H9 (cell line): ENCODE data around the gene RTN4R. TPM values are rescaled to one million over a fixed set of nuclear protein-coding genes. Genes with fewer than 3 reads are reported as not detected.
A peak's percentile ranks its signal among the peaks of the same experiment; 100 is the strongest.

ENCODE experiments used
- DNase-seq: peaks from one replicate; pipeline ENCODE4 v3.0.0-alpha.2; 2017
- H2AFZ ChIP-seq: one replicate; pipeline ENCODE4 v1.6.1; 2013; ENCODE audit warnings: mild to moderate bottlenecking, low read length, control low read depth, moderate library complexity
- H2AK5ac ChIP-seq: 2 replicates; pipeline ENCODE4 v1.6.1; 2013; ENCODE audit warnings: low read length, control low read depth, mixed read lengths; ENCODE audit not compliant: insufficient read length
- H2BK120ac ChIP-seq: one replicate; pipeline ENCODE4 v1.6.1; 2013; ENCODE audit warnings: low read depth, mild to moderate bottlenecking, low read length, control low read depth, inconsistent platforms; ENCODE audit not compliant: poor library complexity, severe bottlenecking
- H2BK12ac ChIP-seq: 2 replicates; pipeline ENCODE4 v1.6.1; 2013; ENCODE audit warnings: low read length, control low read depth, mixed read lengths, low read depth; ENCODE audit not compliant: insufficient read length
- H2BK15ac ChIP-seq: 2 replicates; pipeline ENCODE4 v1.6.1; 2013; ENCODE audit warnings: low read depth, low read length, control low read depth
- H2BK20ac ChIP-seq: one replicate; pipeline ENCODE4 v1.6.1; 2013; ENCODE audit warnings: low read depth, mild to moderate bottlenecking, low read length, control low read depth, inconsistent platforms; ENCODE audit not compliant: poor library complexity, severe bottlenecking
- H2BK5ac ChIP-seq: 2 replicates; pipeline ENCODE4 v1.6.1; 2013; ENCODE audit warnings: low read length, control low read depth, mixed read lengths; ENCODE audit not compliant: insufficient read length
- H3K14ac ChIP-seq: 2 replicates; pipeline ENCODE4 v1.6.1; 2013; ENCODE audit warnings: low read length, control low read depth; ENCODE audit not compliant: insufficient read depth
- H3K18ac ChIP-seq: 2 replicates; pipeline ENCODE4 v1.6.1; 2013; ENCODE audit warnings: low read depth, mild to moderate bottlenecking, mixed read lengths, low read length, control low read depth; ENCODE audit not compliant: insufficient read length
- H3K23ac ChIP-seq: 2 replicates; pipeline ENCODE4 v1.6.1; 2013; ENCODE audit warnings: low read length, control low read depth, mixed read lengths, low read depth; ENCODE audit not compliant: insufficient read length
- H3K23me2 ChIP-seq: 2 replicates; pipeline ENCODE4 v1.6.1; 2013; ENCODE audit warnings: low read depth, mild to moderate bottlenecking, mixed read lengths, low read length, control low read depth; ENCODE audit not compliant: insufficient read length, poor library complexity, severe bottlenecking
- H3K27ac ChIP-seq: 2 replicates; pipeline ENCODE4 v1.5.1; 2013; ENCODE audit warnings: low read length, control low read depth, mixed read lengths, low read depth; ENCODE audit not compliant: insufficient read length
- H3K27me3 ChIP-seq: 2 replicates; pipeline ENCODE4 v1.6.1; 2013; ENCODE audit warnings: low read length, control low read depth, inconsistent platforms; ENCODE audit not compliant: insufficient read depth
- H3K4ac ChIP-seq: 2 replicates; pipeline ENCODE4 v1.6.1; 2013; ENCODE audit warnings: low read depth, mild to moderate bottlenecking, control low read depth, inconsistent platforms, low read length, moderate library complexity
- H3K4me1 ChIP-seq: 2 replicates; pipeline ENCODE4 v1.6.1; 2013; ENCODE audit warnings: low read length, control low read depth, inconsistent platforms; ENCODE audit not compliant: insufficient read depth
- H3K4me2 ChIP-seq: 2 replicates; pipeline ENCODE4 v1.6.1; 2013; ENCODE audit warnings: low read length, control low read depth, mixed read lengths; ENCODE audit not compliant: insufficient read length, insufficient read depth
- H3K56ac ChIP-seq: 2 replicates; pipeline ENCODE4 v1.6.1; 2013; ENCODE audit warnings: low read depth, mild to moderate bottlenecking, mixed read lengths, low read length, control low read depth; ENCODE audit not compliant: insufficient read length
- H3K79me1 ChIP-seq: 2 replicates; pipeline ENCODE4 v1.6.1; 2013; ENCODE audit warnings: low read depth, mild to moderate bottlenecking, moderate library complexity, low read length, control low read depth, inconsistent platforms; ENCODE audit not compliant: insufficient read depth, poor library complexity, severe bottlenecking
- H3K79me2 ChIP-seq: 2 replicates; pipeline ENCODE4 v1.6.1; 2013; ENCODE audit warnings: low read length, control low read depth, inconsistent platforms; ENCODE audit not compliant: insufficient read depth
- H3K9ac ChIP-seq: 2 replicates; pipeline ENCODE4 v1.6.1; 2013; ENCODE audit warnings: low read length, control low read depth, mixed read lengths; ENCODE audit not compliant: insufficient read length; ENCODE audit errors: extremely low read depth
- H3K9me3 ChIP-seq: one replicate; pipeline ENCODE4 v1.6.1; 2013; ENCODE audit warnings: low read depth, low read length, inconsistent platforms; ENCODE audit not compliant: control insufficient read depth
- H3T11ph ChIP-seq: one replicate; pipeline ENCODE4 v1.6.1; 2013; ENCODE audit warnings: mild to moderate bottlenecking, low read length, control low read depth, inconsistent platforms
- H4K20me1 ChIP-seq: one replicate; pipeline ENCODE4 v1.6.1; 2013; ENCODE audit not compliant: control insufficient read depth, insufficient read length, insufficient read depth
- H4K5ac ChIP-seq: 2 replicates; pipeline ENCODE4 v1.6.1; 2013; ENCODE audit warnings: low read depth, mild to moderate bottlenecking, mixed read lengths, low read length, control low read depth; ENCODE audit not compliant: insufficient read length
- H4K8ac ChIP-seq: replicated peaks from 2 replicates; pipeline ENCODE4 v1.6.1; 2013; ENCODE audit warnings: low read length, control low read depth, mixed read lengths, low read depth; ENCODE audit not compliant: insufficient read length
- H4K91ac ChIP-seq: 2 replicates; pipeline ENCODE4 v1.6.1; 2013; ENCODE audit warnings: low read depth, mild to moderate bottlenecking, moderate library complexity, mixed read lengths, low read length, control low read depth; ENCODE audit not compliant: insufficient read length
- H3K27ac Mint-ChIP-seq, 3 experiments: 2 replicates in 2 of 3; 3 replicates in 1 of 3; pipeline ENCODE4 v1.8.0; 2020 to 2021; ENCODE audit warnings: mixed read lengths in 3 of 3, mild to moderate bottlenecking in 1 of 3, moderate library complexity in 1 of 3
- H3K27me3 Mint-ChIP-seq: 2 replicates; pipeline ENCODE4 v1.8.0; 2021; ENCODE audit warnings: low read depth, mild to moderate bottlenecking, moderate library complexity, mixed read lengths
- H3K36me3 Mint-ChIP-seq, 3 experiments: 2 replicates in 2 of 3; 3 replicates in 1 of 3; pipeline ENCODE4 v1.8.0; 2020 to 2021; ENCODE audit warnings: low read depth in 3 of 3, mixed read lengths in 3 of 3; ENCODE audit not compliant: insufficient read depth in 1 of 3
- H3K4me1 Mint-ChIP-seq, 2 experiments: 2 replicates each; pipeline ENCODE4 v1.8.0; 2020; ENCODE audit warnings: mixed read lengths in 2 of 2
- H3K4me3 Mint-ChIP-seq, 2 experiments: 2 replicates in 1 of 2; 3 replicates in 1 of 2; pipeline ENCODE4 v1.8.0; 2020 to 2021; ENCODE audit warnings: mild to moderate bottlenecking in 2 of 2, mixed read lengths in 2 of 2, moderate library complexity in 1 of 2
- H3K9me3 Mint-ChIP-seq, 2 experiments: 2 replicates in 1 of 2; 3 replicates in 1 of 2; pipeline ENCODE4 v1.8.0; 2020; ENCODE audit warnings: mild to moderate bottlenecking in 2 of 2, mixed read lengths in 2 of 2, moderate library complexity in 1 of 2
- WGBS: extraction: QIAGEN DNeasy Blood & Tissue Kit; methylation state at CpG from one replicate; pipeline ENCODE4 v1.1.7; 2013; ENCODE audit warnings: missing lambda C conversion rate, low lambda C conversion rate, mixed read lengths; ENCODE audit not compliant: insufficient read length; ENCODE audit errors: extremely low coverage; 5-methylcytosine and 5-hydroxymethylcytosine counted together
- total RNA-seq: library from RNA; stranded (reverse); gene quantifications from 2 replicates; pipeline ENCODE4 v1.2.1, GENCODE V29; 2021
- TF ChIP-seq, protein P1 (sequence below): fragments of 200-600 bp; sonication (generic); conservative IDR thresholded peaks from 3 replicates; pipeline ENCODE4 v1.8.0; 2021; ENCODE audit warnings: antibody characterized with exemption, mild to moderate bottlenecking

RTN4R gene
- total RNA-seq, 1 experiment from 2014 or later = 19.0 TPM

DNA sequence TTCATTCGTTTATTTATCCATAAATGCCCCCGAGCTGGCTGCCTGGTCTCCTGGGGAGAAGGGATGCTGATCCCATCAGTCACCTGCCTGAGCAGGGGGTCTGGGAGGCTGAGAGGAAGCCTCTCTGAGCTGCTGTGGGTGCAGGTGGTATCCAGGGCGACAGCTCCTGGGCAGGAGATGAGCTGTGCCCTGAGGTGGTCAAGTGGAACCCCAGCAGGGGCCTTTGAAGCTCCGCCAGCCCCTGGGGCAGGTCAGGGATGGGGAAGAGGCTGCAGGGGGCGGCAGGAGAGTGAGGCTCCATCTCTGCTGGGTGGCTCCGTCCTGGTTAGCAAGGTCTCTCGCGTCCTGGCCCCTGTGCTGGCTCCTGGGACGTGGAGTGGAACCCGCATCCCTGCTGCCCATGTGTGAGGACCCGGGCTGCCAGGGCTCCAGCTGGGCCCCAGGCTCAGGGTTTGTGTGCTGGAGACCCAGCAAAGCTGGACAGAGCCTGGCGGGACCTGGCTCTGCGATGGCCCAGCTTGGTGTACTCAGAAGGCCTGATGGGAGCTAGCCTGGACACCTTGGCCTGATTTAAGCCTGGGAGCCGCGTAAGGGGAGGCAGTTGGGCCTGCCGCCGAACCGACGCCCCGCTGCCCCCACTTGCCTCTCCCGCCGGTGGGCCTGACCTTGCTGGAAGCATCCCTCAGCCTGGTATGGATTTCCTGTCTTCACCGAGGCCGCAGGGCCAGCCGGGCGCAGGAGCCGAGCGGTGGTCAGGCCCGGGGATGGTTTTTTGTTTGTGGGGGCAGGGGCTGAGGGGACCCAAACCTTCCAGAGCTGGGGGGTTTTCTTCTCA lies 44.5 kb downstream of the RTN4R start:
- H4K20me1 ChIP-seq = no peaks in the 10 kb centered on the region
- H4K91ac ChIP-seq = no peak overlapping the region
- H3K23ac ChIP-seq = no peak overlapping the region
- H3K18ac ChIP-seq = no peak overlapping the region
- H3K56ac ChIP-seq = no peak overlapping the region
- H3K4me2 ChIP-seq = no peak overlapping the region
- H2BK12ac ChIP-seq = no peak overlapping the region
- H3K27me3 ChIP-seq = no peaks in the 10 kb centered on the region
- peaks cover 9 to 18% of the 10 kb centered on the region in 2 experiments; a peak in 4 of 5 replicates for H3K9me3 Mint-ChIP-seq
- H3K9ac ChIP-seq = no peak overlapping the region
- H3K4ac ChIP-seq = no peak overlapping the region
- no peak overlapping the region for H4K8ac ChIP-seq
- WGBS = no CpG with 5 or more reads among the region's 29 CpGs
- peaks cover 3 to 17% of the 10 kb centered on the region in 2 experiments for H3K4me1 Mint-ChIP-seq
- H3K27me3 Mint-ChIP-seq = no peaks in the 10 kb centered on the region; the same call in 1 of the 2 replicates
- H3K4me3 Mint-ChIP-seq = no peak overlapping the region
- H4K5ac ChIP-seq = no peak overlapping the region
- TF ChIP-seq, protein P1, sequence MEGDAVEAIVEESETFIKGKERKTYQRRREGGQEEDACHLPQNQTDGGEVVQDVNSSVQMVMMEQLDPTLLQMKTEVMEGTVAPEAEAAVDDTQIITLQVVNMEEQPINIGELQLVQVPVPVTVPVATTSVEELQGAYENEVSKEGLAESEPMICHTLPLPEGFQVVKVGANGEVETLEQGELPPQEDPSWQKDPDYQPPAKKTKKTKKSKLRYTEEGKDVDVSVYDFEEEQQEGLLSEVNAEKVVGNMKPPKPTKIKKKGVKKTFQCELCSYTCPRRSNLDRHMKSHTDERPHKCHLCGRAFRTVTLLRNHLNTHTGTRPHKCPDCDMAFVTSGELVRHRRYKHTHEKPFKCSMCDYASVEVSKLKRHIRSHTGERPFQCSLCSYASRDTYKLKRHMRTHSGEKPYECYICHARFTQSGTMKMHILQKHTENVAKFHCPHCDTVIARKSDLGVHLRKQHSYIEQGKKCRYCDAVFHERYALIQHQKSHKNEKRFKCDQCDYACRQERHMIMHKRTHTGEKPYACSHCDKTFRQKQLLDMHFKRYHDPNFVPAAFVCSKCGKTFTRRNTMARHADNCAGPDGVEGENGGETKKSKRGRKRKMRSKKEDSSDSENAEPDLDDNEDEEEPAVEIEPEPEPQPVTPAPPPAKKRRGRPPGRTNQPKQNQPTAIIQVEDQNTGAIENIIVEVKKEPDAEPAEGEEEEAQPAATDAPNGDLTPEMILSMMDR = no peak
- H3K27ac ChIP-seq = no peak overlapping the region
- H2BK15ac ChIP-seq = no peak overlapping the region
- H2AFZ ChIP-seq = no peak overlapping the region
- no peak overlapping the region for H2BK5ac ChIP-seq
- no peaks in the 10 kb centered on the region for H3K9me3 ChIP-seq
- no peak overlapping the region for H2BK20ac ChIP-seq
- H3K79me2 ChIP-seq = no peaks in the 10 kb centered on the region
- DNase-seq = no peak
- no peaks in the 10 kb centered on the region for H3K23me2 ChIP-seq
- H3K79me1 ChIP-seq = no peaks in the 10 kb centered on the region
- no peak overlapping the region for H3T11ph ChIP-seq
- H3K14ac ChIP-seq = no peak overlapping the region
- peaks cover 0 to 5% (median 0%) of the 10 kb centered on the region in 3 experiments; a peak in 1 of 7 replicates for H3K36me3 Mint-ChIP-seq
- H2AK5ac ChIP-seq = no peak overlapping the region
- H3K27ac Mint-ChIP-seq = 0 out of 7 replicates have a peak overlapping the region, but pooled peaks of 1 of the 3 experiments have one; percentile 63
- H3K4me1 ChIP-seq = no peaks in the 10 kb centered on the region
- no peak overlapping the region for H2BK120ac ChIP-seq
